ENCODE data around the gene DDA1. TPM values are rescaled to one million over a fixed set of nuclear protein-coding genes. Genes with fewer than 3 reads are reported as not detected.

DDA1 gene
- 15.1 TPM for total RNA-seq

GRCh38 chr19:17309198-17309964 is at the start of gene DDA1:
TSS of gene DDA1 (plus strand) at chr19:17309563. CDS start at chr19:17309655, 92 bp downstream.

DNA sequence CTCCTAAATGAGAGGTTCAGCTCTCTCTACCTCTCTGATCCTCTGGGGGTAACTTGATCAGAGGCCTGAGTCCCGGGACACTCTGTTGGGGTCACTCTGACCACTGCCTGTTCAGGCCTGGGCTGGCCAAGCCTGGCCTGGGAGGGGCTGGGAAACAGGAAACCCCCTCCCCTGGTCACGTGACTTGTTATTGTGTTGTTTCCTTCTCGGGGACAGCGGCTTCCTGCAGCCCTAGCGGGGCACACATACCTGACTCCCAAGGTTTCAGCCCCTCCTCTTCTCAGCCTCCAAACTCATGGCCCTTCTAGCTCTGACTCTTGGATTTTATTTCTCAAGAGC is 44.8 kb upstream of the DDA1 start, which contains the start of gene USHBP1:
TSS of gene USHBP1 (minus strand) at position 105 of the 339 bp plus-strand sequence. CDS start 446 bp downstream, outside the sequence.

GRCh38 chr19:17266975-17267788 is 42.2 kb upstream of the DDA1 start, which contains the start of gene BABAM1:
TSS of gene BABAM1 (plus strand) at chr19:17267443. CDS start at chr19:17268807, 1,364 bp downstream.

DNA sequence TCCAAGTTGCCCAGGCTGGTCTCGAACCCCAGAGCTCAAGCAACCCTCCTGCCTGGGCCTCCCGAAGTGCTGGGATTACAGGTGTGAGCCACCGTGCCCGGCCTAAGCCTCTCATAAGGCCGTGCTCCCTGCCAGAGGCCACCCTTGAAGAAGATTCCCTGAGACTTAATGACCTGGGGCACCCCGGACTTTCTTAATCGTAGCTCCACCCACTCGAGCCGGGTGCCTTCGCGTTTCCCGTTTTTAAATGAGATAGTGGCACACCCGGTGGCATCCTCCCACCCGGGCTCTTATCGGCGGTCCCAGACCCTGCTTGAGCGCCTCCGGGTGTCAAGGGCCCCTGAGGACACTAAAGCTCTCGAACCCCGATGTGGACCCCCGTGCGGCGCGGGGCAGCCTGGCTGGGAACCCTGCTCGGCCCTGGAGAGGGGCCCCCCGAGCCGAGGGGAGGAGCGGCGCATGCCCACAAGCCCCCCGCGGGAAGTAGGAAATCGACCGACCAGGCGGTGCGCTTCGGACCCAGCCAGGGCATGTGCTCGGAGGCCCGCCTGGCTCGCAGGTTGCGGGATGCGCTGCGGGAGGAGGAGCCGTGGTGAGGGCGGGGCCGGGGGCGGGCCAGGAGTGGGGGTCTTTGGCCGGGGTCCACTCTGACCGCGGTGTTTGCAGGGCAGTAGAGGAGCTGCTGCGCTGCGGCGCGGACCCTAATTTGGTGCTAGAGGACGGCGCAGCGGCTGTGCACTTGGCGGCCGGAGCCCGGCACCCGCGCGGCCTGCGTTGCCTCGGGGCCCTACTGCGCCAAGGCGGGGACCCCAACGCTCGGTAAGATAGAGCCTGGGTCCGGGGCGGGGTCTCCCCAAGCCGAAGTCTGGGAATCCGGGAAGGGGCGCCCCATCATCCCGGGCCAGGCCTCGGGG is 27.7 kb upstream of the DDA1 start, which contains the start of gene ANKLE1:
TSS of gene ANKLE1 (plus strand) at position 511 of the 914 bp plus-strand sequence. CDS start at position 531, 20 bp downstream.

GRCh38 chr19:17303167-17303939 is 6.0 kb upstream of the DDA1 start, which contains the start of gene ABHD8:
TSS of gene ABHD8 (minus strand) at chr19:17303425. CDS start at chr19:17301616, 1,809 bp downstream.

DNA sequence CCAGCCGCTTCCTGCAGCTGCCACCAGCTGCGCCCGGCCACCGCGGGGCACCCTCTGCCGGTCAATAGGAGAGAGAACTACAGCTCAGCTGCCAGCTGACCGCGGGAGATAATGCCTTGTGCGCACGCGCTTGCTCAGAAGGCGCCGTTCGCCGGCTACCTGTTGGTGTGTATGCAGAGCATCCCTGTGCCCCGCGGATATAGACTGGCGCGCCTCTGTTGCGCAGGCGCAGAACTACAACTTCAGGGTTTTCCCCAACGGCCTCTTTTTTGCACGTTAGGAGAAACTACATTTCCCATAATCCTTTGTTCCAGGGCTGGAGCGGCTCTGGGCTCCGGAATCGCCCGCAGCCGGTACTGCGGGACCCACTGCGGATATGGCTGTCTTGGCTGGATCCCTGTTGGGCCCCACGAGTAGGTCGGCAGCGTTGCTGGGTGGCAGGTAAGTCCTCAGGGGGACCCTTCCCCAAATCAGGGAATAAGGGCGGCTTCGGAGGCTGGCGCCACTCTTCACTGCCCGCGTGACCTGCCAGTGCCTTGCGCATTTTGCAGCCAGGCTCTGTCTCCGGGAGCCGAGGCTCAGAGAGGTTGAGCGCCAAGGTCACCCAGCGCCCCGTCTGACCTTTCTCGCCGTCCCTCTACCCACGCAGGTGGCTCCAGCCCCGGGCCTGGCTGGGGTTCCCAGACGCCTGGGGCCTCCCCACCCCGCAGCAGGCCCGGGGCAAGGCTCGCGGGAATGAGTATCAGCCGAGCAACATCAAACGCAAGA is 3.7 kb upstream of the DDA1 start, which contains the start of gene MRPL34:
TSS of gene MRPL34 (plus strand) at position 356 of the 768 bp plus-strand sequence. CDS start at position 377, 21 bp downstream.

GRCh38 chr19:17334414-17335409 is 25.3 kb downstream of the DDA1 start, which contains the start of gene ANO8:
TSS of gene ANO8 (minus strand) at chr19:17334855. CDS start at chr19:17334670, 185 bp downstream.

GRCh38 chr19:17336872-17337674 is 27.7 kb downstream of the DDA1 start, which contains the start of gene GTPBP3:
TSS of gene GTPBP3 (plus strand) at chr19:17337553. CDS start at chr19:17337612, 59 bp downstream.

Other genes with a start within 250 kb of the DDA1 start
- 6.3 TPM for gene HAUS8, start 234.1 kb upstream of the DDA1 start, total RNA-seq
- gene MYO9B, start 233.8 kb upstream of the DDA1 start, total RNA-seq = 75.4 TPM
- gene USE1, start 94.2 kb upstream of the DDA1 start, total RNA-seq = 29.1 TPM
- gene OCEL1, start 83.3 kb upstream of the DDA1 start, total RNA-seq = 7.4 TPM
- 36.3 TPM for gene NR2F6, start 63.6 kb upstream of the DDA1 start, total RNA-seq
- gene USHBP1, start 44.8 kb upstream of the DDA1 start, total RNA-seq = 5.5 TPM
- 58.2 TPM for gene BABAM1, start 42.1 kb upstream of the DDA1 start, total RNA-seq
- gene ANKLE1, start 27.7 kb upstream of the DDA1 start, total RNA-seq = 0.55 TPM
- gene ABHD8, start 6.1 kb upstream of the DDA1 start, total RNA-seq = 25.3 TPM
- 57.7 TPM for gene MRPL34, start 3.7 kb upstream of the DDA1 start, total RNA-seq
- 26.3 TPM for gene ANO8, start 25.3 kb downstream of the DDA1 start, total RNA-seq
- 27.8 TPM for gene GTPBP3, start 28.0 kb downstream of the DDA1 start, total RNA-seq
- 34.9 TPM for gene PLVAP, start 67.8 kb downstream of the DDA1 start, total RNA-seq
- not detected for gene CCDC194, start 84.6 kb downstream of the DDA1 start, total RNA-seq
- gene BST2, start 96.1 kb downstream of the DDA1 start, total RNA-seq = 4.5 TPM
- gene MVB12A, start 110.5 kb downstream of the DDA1 start, total RNA-seq = 25.2 TPM
- 2.5 TPM for gene TMEM221, start 139.1 kb downstream of the DDA1 start, total RNA-seq
- 3.6 TPM for gene NXNL1, start 151.4 kb downstream of the DDA1 start, total RNA-seq
- gene SLC27A1, start 161.0 kb downstream of the DDA1 start, total RNA-seq = 33.2 TPM
- 50.2 TPM for gene PGLS, start 202.1 kb downstream of the DDA1 start, total RNA-seq
- gene COLGALT1, start 246.1 kb downstream of the DDA1 start, total RNA-seq = 43.4 TPM

Data from camera-type eye (tissue), 1 donor.